Measurements from ENCODE around the gene PRDM15.

The PRDM15 gene

GRCh38 chr21:41891132-41891531 is 12.0 kb upstream of the PRDM15 start:
- Histone ChIP-seq H3K27me3 (ENCODE audit: insufficient read depth, low read depth, severe bottlenecking) (no peaks in the 10 kb centered on the region), H3K4me3 (ENCODE audit: low read depth, low read length) (no peak overlapping the region), H3K36me3 (peaks cover 20% of the 10 kb centered on the region), H3K9me3 (ENCODE audit: severe bottlenecking) (no peaks in the 10 kb centered on the region), H3K27ac (no peak overlapping the region)
- TF ChIP-seq, protein P1, sequence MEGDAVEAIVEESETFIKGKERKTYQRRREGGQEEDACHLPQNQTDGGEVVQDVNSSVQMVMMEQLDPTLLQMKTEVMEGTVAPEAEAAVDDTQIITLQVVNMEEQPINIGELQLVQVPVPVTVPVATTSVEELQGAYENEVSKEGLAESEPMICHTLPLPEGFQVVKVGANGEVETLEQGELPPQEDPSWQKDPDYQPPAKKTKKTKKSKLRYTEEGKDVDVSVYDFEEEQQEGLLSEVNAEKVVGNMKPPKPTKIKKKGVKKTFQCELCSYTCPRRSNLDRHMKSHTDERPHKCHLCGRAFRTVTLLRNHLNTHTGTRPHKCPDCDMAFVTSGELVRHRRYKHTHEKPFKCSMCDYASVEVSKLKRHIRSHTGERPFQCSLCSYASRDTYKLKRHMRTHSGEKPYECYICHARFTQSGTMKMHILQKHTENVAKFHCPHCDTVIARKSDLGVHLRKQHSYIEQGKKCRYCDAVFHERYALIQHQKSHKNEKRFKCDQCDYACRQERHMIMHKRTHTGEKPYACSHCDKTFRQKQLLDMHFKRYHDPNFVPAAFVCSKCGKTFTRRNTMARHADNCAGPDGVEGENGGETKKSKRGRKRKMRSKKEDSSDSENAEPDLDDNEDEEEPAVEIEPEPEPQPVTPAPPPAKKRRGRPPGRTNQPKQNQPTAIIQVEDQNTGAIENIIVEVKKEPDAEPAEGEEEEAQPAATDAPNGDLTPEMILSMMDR (IDR thresholded peaks at IDR 0.05; ENCODE audit: low read depth, low read length) = no peak
- DNase-seq = no peak

GRCh38 chr21:41890355-41890754 is 11.2 kb upstream of the PRDM15 start:
- DNase-seq = no peak
- no peak overlapping the region for H3K4me3 ChIP-seq (ENCODE audit: low read depth, low read length)
- no peaks in the 10 kb centered on the region for H3K9me3 ChIP-seq (ENCODE audit: severe bottlenecking)
- no peak overlapping the region for H3K27ac ChIP-seq
- TF ChIP-seq, protein P1 (IDR thresholded peaks at IDR 0.05; ENCODE audit: low read depth, low read length) = no peak
- peaks cover 13% of the 10 kb centered on the region for H3K36me3 ChIP-seq
- H3K27me3 ChIP-seq (ENCODE audit: insufficient read depth, low read depth, severe bottlenecking) = no peaks in the 10 kb centered on the region

GRCh38 chr21:41888749-41889376 is 9.7 kb upstream of the PRDM15 start:
- Histone ChIP-seq H3K36me3 (peaks cover 1% of the 10 kb centered on the region), H3K9me3 (ENCODE audit: severe bottlenecking) (no peaks in the 10 kb centered on the region), H3K4me3 (ENCODE audit: low read depth, low read length) (no peak overlapping the region), H3K27ac (no peak overlapping the region), H3K27me3 (ENCODE audit: insufficient read depth, low read depth, severe bottlenecking) (no peaks in the 10 kb centered on the region)
- TF ChIP-seq, protein P1 (IDR thresholded peaks at IDR 0.05; ENCODE audit: low read depth, low read length) = no peak
- no peak for DNase-seq

- Histone ChIP-seq H3K36me3 (no peaks in the 10 kb centered on the region; the same call in none of the 2 replicates), H3K27ac (no peak overlapping the region), H3K9me3 (ENCODE audit: severe bottlenecking) (no peaks in the 10 kb centered on the region), H3K4me3 (ENCODE audit: low read depth, low read length) (no peak overlapping the region), H3K27me3 (ENCODE audit: insufficient read depth, low read depth, severe bottlenecking) (no peaks in the 10 kb centered on the region)
- no peak for DNase-seq
- TF ChIP-seq, protein P1 (IDR thresholded peaks at IDR 0.05; ENCODE audit: low read depth, low read length) = no peak
These were observed 8.5 kb upstream of the PRDM15 start for GRCh38 chr21:41887667-41888066.

DNA sequence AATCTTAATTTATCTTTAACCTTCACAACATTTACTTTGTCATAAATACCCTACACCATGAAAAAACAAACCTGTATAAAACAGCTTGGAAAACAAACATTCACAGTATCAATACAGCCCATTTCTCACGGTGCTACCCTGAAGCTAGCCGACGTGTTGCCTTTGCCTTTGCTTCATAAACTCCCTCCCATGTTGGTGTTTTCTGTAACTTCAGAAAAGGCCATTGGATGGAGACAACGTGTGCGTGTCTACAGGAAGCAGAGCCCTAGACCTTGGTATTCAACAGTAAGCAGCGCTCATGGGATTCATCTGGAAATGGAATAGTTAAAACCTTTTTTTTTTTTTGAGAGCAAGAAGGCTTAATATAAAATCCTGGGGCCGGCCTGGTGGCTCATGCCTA is 7.2 kb upstream of the PRDM15 start:
- no peak for DNase-seq
- H3K27ac ChIP-seq = no peak overlapping the region
- H3K9me3 ChIP-seq (ENCODE audit: severe bottlenecking) = no peaks in the 10 kb centered on the region
- TF ChIP-seq, protein P1 (IDR thresholded peaks at IDR 0.05; ENCODE audit: low read depth, low read length) = no peak
- no peaks in the 10 kb centered on the region; the same call in none of the 2 replicates for H3K36me3 ChIP-seq
- no peaks in the 10 kb centered on the region for H3K27me3 ChIP-seq (ENCODE audit: insufficient read depth, low read depth, severe bottlenecking)
- H3K4me3 ChIP-seq (ENCODE audit: low read depth, low read length) = no peak overlapping the region
